Neural crest cell (in vitro differentiated cells): ENCODE measurements around the gene B3GALT6. TPM values are rescaled to one million over a fixed set of nuclear protein-coding genes. Genes with fewer than 3 reads are reported as not detected.

Experiments used
- DNase-seq: peaks from one replicate; pipeline ENCODE4 v3.0.0; 2021; ENCODE audit warnings: low read depth, mixed read lengths, low spot score
- H3K27ac Mint-ChIP-seq: one replicate; pipeline ENCODE4 v1.8.0; 2021; ENCODE audit warnings: mild to moderate bottlenecking, mixed read lengths; ENCODE audit not compliant: unreplicated experiment
- H3K27me3 Mint-ChIP-seq: 2 replicates; pipeline ENCODE4 v1.8.0; 2021; ENCODE audit warnings: low read depth, mild to moderate bottlenecking, mixed read lengths
- H3K36me3 Mint-ChIP-seq: 2 replicates; pipeline ENCODE4 v1.8.0; 2021; ENCODE audit warnings: low read depth, mild to moderate bottlenecking, mixed read lengths
- H3K4me1 Mint-ChIP-seq: 2 replicates; pipeline ENCODE4 v1.8.0; 2021; ENCODE audit warnings: mixed read lengths
- H3K4me3 Mint-ChIP-seq: one replicate; pipeline ENCODE4 v1.8.0; 2021; ENCODE audit warnings: mild to moderate bottlenecking, mixed read lengths
- H3K9me3 Mint-ChIP-seq: 2 replicates; pipeline ENCODE4 v1.8.0; 2021; ENCODE audit warnings: mixed read lengths
- total RNA-seq: library from RNA; stranded (reverse); gene quantifications from 2 replicates; pipeline ENCODE4 v1.2.1, GENCODE V29; 2021
- TF ChIP-seq, protein P1 (sequence below): fragments of 200-600 bp; sonication (generic); conservative IDR thresholded peaks from 2 replicates; pipeline ENCODE4 v1.5.0; 2021; ENCODE audit warnings: antibody characterized with exemption, mild to moderate bottlenecking

The B3GALT6 gene
- total RNA-seq, 1 donor from 2014 or later, result 41.1 TPM

DNA sequence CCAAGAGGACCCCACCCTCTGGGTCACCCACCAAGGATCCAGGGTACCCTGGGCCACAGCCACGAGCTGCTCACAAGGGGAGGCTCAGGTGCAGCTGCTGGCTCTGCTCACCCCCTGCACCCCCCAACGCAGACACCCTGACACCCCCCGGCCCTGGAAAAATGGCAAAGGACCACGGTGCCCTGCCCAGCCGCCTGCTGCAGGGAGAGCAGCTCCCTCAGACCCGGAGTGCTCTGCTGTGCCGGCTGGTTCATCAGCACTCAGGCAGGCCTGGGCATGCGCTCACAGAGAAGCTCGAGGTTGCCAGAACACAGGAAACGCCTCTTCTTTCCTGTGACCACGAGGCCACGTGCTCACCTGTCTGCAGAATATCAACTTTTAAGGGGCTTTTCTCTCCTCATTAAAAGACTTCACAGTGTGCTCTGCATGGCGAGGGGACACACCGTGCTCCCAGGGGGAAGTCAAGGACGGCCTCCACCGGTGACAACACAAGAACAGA, 18.8 kb downstream of the B3GALT6 start:
- H3K27me3 Mint-ChIP-seq, result peaks cover 21% of the 10 kb centered on the region
- H3K27ac Mint-ChIP-seq, result peak overlapping the region; percentile 35
- H3K9me3 Mint-ChIP-seq, result no peaks in the 10 kb centered on the region
- TF ChIP-seq, protein P1, sequence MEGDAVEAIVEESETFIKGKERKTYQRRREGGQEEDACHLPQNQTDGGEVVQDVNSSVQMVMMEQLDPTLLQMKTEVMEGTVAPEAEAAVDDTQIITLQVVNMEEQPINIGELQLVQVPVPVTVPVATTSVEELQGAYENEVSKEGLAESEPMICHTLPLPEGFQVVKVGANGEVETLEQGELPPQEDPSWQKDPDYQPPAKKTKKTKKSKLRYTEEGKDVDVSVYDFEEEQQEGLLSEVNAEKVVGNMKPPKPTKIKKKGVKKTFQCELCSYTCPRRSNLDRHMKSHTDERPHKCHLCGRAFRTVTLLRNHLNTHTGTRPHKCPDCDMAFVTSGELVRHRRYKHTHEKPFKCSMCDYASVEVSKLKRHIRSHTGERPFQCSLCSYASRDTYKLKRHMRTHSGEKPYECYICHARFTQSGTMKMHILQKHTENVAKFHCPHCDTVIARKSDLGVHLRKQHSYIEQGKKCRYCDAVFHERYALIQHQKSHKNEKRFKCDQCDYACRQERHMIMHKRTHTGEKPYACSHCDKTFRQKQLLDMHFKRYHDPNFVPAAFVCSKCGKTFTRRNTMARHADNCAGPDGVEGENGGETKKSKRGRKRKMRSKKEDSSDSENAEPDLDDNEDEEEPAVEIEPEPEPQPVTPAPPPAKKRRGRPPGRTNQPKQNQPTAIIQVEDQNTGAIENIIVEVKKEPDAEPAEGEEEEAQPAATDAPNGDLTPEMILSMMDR, result no peak
- H3K4me1 Mint-ChIP-seq, result peaks cover 3% of the 10 kb centered on the region
- no peaks in the 10 kb centered on the region for H3K36me3 Mint-ChIP-seq
- no peak overlapping the region for H3K4me3 Mint-ChIP-seq
- DNase-seq, result no peak

DNA sequence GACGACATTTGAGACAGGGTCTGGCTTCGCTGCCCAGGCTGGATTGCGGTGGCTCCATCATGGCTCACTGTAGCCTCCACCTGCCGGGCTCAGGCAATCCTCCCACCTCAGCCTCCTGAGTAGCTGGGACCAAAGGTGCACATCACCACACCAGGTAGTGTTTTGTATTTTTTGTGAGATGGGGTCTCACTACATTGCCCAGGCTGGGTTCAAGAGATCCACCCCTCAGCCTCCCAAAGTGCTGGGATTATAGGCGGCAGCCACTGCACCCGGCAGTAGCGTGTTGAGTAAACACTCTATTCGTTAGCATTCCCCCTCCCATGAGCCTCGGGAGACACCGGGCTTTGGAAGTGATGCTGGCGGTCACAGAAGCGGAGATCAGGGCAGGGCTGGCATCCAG, 21.3 kb downstream of the B3GALT6 start:
- peaks cover 3% of the 10 kb centered on the region for H3K4me1 Mint-ChIP-seq
- H3K9me3 Mint-ChIP-seq, result no peaks in the 10 kb centered on the region
- H3K36me3 Mint-ChIP-seq, result peaks cover 2% of the 10 kb centered on the region
- DNase-seq, result no peak
- no peak overlapping the region for H3K27ac Mint-ChIP-seq
- TF ChIP-seq, protein P1, result no peak
- H3K27me3 Mint-ChIP-seq, result peaks cover 8% of the 10 kb centered on the region
- H3K4me3 Mint-ChIP-seq, result no peak overlapping the region

DNA sequence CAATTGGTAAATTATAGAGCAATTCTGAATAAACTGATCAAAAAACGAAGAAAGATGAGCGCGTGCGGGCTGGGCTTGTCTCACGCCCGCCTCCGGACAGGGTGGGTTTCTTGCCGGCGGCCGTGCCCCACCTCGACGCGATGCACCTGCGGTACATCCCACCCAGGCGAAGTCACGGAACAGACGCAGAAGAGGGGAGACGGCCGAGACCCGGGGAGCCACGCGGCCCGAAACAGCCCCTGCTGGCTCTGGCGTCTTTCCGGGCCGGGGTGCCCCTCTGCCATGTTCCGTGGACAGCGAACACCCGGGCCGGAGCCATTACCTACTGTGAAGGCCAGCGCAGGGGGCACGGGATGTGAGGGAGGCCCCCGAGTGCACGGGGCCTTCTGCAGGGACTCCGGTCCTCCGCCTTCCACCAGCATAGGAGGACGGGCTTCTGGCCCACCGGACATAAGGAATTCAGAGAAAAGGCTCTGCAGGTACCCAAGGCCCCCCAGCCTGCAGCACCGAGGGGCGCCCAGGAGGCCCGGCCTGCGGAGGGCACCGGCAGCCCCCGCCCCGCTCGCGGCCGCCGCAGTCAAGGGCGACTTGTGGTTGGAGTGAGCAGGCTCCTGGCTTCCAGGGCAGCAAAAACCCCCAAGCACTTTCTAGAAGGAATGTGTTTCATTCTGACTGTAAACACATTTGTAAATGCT, 22.1 kb downstream of the B3GALT6 start:
- peaks cover 3% of the 10 kb centered on the region for H3K4me1 Mint-ChIP-seq
- H3K27me3 Mint-ChIP-seq, result peaks cover 8% of the 10 kb centered on the region
- no peaks in the 10 kb centered on the region for H3K9me3 Mint-ChIP-seq
- no peak overlapping the region for H3K27ac Mint-ChIP-seq
- DNase-seq, result no peak
- TF ChIP-seq, protein P1, result no peak
- H3K36me3 Mint-ChIP-seq, result peaks cover 2% of the 10 kb centered on the region
- no peak overlapping the region for H3K4me3 Mint-ChIP-seq

DNA sequence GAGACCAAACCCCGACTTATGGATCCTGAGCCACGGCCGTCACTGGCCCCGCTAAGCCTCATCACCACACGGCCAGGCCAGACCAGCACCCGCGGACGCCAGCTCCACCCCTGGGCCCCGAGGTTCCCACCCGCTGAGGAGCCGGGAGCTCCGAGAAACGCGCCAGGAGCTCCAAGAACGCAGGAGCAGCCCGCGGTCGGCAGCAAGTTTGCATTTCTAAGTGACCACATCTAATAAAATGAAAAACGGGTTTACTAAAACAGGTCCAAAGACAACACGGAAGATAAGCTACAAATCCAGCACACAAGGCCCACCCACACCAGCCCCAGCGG, 22.6 kb downstream of the B3GALT6 start:
- H3K4me3 Mint-ChIP-seq, result no peak overlapping the region
- H3K4me1 Mint-ChIP-seq, result peaks cover 3% of the 10 kb centered on the region
- H3K27ac Mint-ChIP-seq, result no peak overlapping the region
- DNase-seq, result no peak
- peaks cover 2% of the 10 kb centered on the region for H3K36me3 Mint-ChIP-seq
- no peaks in the 10 kb centered on the region for H3K9me3 Mint-ChIP-seq
- TF ChIP-seq, protein P1, result no peak
- peaks cover 7% of the 10 kb centered on the region for H3K27me3 Mint-ChIP-seq

DNA sequence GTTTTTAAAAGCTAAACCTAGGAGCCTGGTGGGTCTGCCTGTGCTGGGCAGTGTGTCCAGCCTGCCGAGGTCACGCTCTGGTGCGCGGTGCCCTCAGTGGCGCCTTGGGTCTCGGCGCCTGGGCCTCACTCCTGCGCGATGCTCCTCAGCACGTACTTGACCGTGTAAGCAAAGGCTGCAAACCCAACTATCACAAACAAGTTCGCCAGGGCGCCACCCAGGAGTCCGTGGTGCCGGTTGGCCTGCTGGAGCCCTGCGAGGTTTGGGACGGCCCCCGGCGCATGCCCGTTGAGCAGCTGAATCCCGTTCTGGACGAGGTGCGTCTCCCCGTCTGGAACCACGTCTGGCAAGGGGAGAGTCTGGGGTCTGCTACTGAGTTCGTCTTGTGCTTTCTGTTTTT, 23.0 kb downstream of the B3GALT6 start:
- Mint-ChIP-seq H3K4me1 (peaks cover 3% of the 10 kb centered on the region), H3K36me3 (peaks cover 5% of the 10 kb centered on the region), H3K27me3 (peaks cover 2% of the 10 kb centered on the region), H3K4me3 (no peak overlapping the region), H3K27ac (no peak overlapping the region), H3K9me3 (no peaks in the 10 kb centered on the region)
- TF ChIP-seq, protein P1, result no peak
- no peak for DNase-seq
